Skeletal muscle satellite cell (primary cell): Measurements from ENCODE around the gene SLC12A3.

Source experiments
- H3K27me3 ChIP-seq: 2 replicates; pipeline ENCODE4 v1.7.0; 2013; ENCODE audit warnings: low read length; ENCODE audit not compliant: control insufficient read depth, insufficient read depth
- H3K36me3 ChIP-seq: 2 replicates; pipeline ENCODE4 v1.7.0; 2013; ENCODE audit warnings: mild to moderate bottlenecking, control low read depth, low read length; ENCODE audit not compliant: insufficient read depth
- H3K4me1 ChIP-seq: 2 replicates; pipeline ENCODE4 v1.7.0; 2013; ENCODE audit warnings: low read length; ENCODE audit not compliant: control insufficient read depth, insufficient read depth
- H3K4me2 ChIP-seq: 2 replicates; pipeline ENCODE4 v1.7.0; 2013; ENCODE audit warnings: mild to moderate bottlenecking, low read length
- H3K4me3 ChIP-seq: 2 replicates; pipeline ENCODE4 v1.7.0; 2013; ENCODE audit warnings: low read length
- H3K9ac ChIP-seq: 2 replicates; pipeline ENCODE4 v1.7.0; 2013; ENCODE audit warnings: mild to moderate bottlenecking, low read depth, low read length, moderate library complexity
- H3K9me3 ChIP-seq: replicated peaks from 2 replicates; pipeline ENCODE4 v1.7.0; 2013; ENCODE audit warnings: mild to moderate bottlenecking, control low read depth, low read length

SLC12A3 gene

GRCh38 chr16:56897026-56897799, 32.2 kb downstream of the SLC12A3 start:
- Histone ChIP-seq H3K4me2 (no peak overlapping the region), H3K4me3 (no peak overlapping the region), H3K36me3 (no peaks in the 10 kb centered on the region), H3K4me1 (no peaks in the 10 kb centered on the region), H3K9me3 (no peaks in the 10 kb centered on the region), H3K9ac (no peak overlapping the region), H3K27me3 (peaks cover 37% of the 10 kb centered on the region)

GRCh38 chr16:56898847-56899246, 33.8 kb downstream of the SLC12A3 start:
- Histone ChIP-seq H3K4me1 (no peaks in the 10 kb centered on the region), H3K27me3 (peaks cover 40% of the 10 kb centered on the region), H3K36me3 (no peaks in the 10 kb centered on the region), H3K4me3 (no peak overlapping the region), H3K9ac (no peak overlapping the region), H3K4me2 (no peak overlapping the region), H3K9me3 (no peaks in the 10 kb centered on the region)

GRCh38 chr16:56903866-56904265, 38.9 kb downstream of the SLC12A3 start:
- Histone ChIP-seq H3K4me1 (peaks cover 2% of the 10 kb centered on the region), H3K4me2 (no peak overlapping the region), H3K36me3 (no peaks in the 10 kb centered on the region), H3K9me3 (no peaks in the 10 kb centered on the region), H3K27me3 (peaks cover 29% of the 10 kb centered on the region), H3K9ac (no peak overlapping the region), H3K4me3 (no peak overlapping the region)

GRCh38 chr16:56907401-56907800, 42.4 kb downstream of the SLC12A3 start:
- Histone ChIP-seq H3K9ac (no peak overlapping the region), H3K4me3 (no peak overlapping the region), H3K4me2 (no peak overlapping the region), H3K36me3 (no peaks in the 10 kb centered on the region), H3K9me3 (no peaks in the 10 kb centered on the region), H3K27me3 (peaks cover 8% of the 10 kb centered on the region), H3K4me1 (peaks cover 35% of the 10 kb centered on the region)

- no peak overlapping the region for H3K4me3 ChIP-seq
- H3K9me3 ChIP-seq, result no peaks in the 10 kb centered on the region
- H3K27me3 ChIP-seq, result peaks cover 7% of the 10 kb centered on the region
- no peaks in the 10 kb centered on the region for H3K36me3 ChIP-seq
- H3K4me2 ChIP-seq, result no peak overlapping the region
- peak overlapping the region; percentile 68 for H3K9ac ChIP-seq
- H3K4me1 ChIP-seq, result peaks cover 49% of the 10 kb centered on the region
Observed at GRCh38 chr16:56909527-56909979, 44.5 kb downstream of the SLC12A3 start.

GRCh38 chr16:56910112-56910511, 45.1 kb downstream of the SLC12A3 start:
- Histone ChIP-seq H3K4me2 (peak overlapping the region; percentile 56), H3K9ac (peak overlapping the region; percentile 68), H3K9me3 (no peaks in the 10 kb centered on the region), H3K4me3 (no peak overlapping the region), H3K36me3 (no peaks in the 10 kb centered on the region), H3K27me3 (peaks cover 7% of the 10 kb centered on the region), H3K4me1 (peaks cover 52% of the 10 kb centered on the region)

- no peak overlapping the region for H3K4me3 ChIP-seq
- peak overlapping the region; percentile 71 for H3K9ac ChIP-seq
- no peaks in the 10 kb centered on the region for H3K9me3 ChIP-seq
- peaks cover 6% of the 10 kb centered on the region for H3K27me3 ChIP-seq
- no peaks in the 10 kb centered on the region for H3K36me3 ChIP-seq
- H3K4me2 ChIP-seq, result peak overlapping the region; percentile 56
- H3K4me1 ChIP-seq, result peaks cover 60% of the 10 kb centered on the region
Observed at GRCh38 chr16:56910654-56911539, 45.9 kb downstream of the SLC12A3 start.

GRCh38 chr16:56911771-56912571, 47.0 kb downstream of the SLC12A3 start:
- Histone ChIP-seq H3K9ac (peak overlapping the region; percentile 71), H3K4me2 (peak overlapping the region; percentile 56), H3K4me3 (peak overlapping the region; percentile 38), H3K27me3 (peaks cover 2% of the 10 kb centered on the region), H3K9me3 (no peaks in the 10 kb centered on the region), H3K36me3 (no peaks in the 10 kb centered on the region), H3K4me1 (peaks cover 69% of the 10 kb centered on the region)

- peak overlapping the region; percentile 38 for H3K4me3 ChIP-seq
- H3K4me2 ChIP-seq, result peak overlapping the region; percentile 56
- H3K9ac ChIP-seq, result peak overlapping the region; percentile 71
- H3K27me3 ChIP-seq, result peaks cover 12% of the 10 kb centered on the region
- H3K4me1 ChIP-seq, result peaks cover 69% of the 10 kb centered on the region
- H3K9me3 ChIP-seq, result no peaks in the 10 kb centered on the region
- H3K36me3 ChIP-seq, result no peaks in the 10 kb centered on the region
Observed at GRCh38 chr16:56912746-56913708, 48.0 kb downstream of the SLC12A3 start.

- Histone ChIP-seq H3K4me2 (peak overlapping the region; percentile 58), H3K4me1 (peaks cover 59% of the 10 kb centered on the region), H3K9me3 (no peaks in the 10 kb centered on the region), H3K36me3 (no peaks in the 10 kb centered on the region), H3K4me3 (no peak overlapping the region), H3K9ac (peak overlapping the region; percentile 2), H3K27me3 (peaks cover 25% of the 10 kb centered on the region)
Observed at GRCh38 chr16:56914896-56915295, 49.9 kb downstream of the SLC12A3 start.
